HS-5 (cell line): ENCODE data around the gene RECQL5.
A peak's percentile ranks its signal among the peaks of the same experiment; 100 is the strongest.
"Not testable (repeated sequence)": the region's sequence is repeated elsewhere in the genome, so short reads cannot be mapped to it uniquely, and the experiment has no call there.

Experiments
- DNase-seq: peaks from one replicate; pipeline ENCODE4 v3.0.0-alpha.2; 2012; ENCODE audit warnings: low read depth

Gene RECQL5

DNA sequence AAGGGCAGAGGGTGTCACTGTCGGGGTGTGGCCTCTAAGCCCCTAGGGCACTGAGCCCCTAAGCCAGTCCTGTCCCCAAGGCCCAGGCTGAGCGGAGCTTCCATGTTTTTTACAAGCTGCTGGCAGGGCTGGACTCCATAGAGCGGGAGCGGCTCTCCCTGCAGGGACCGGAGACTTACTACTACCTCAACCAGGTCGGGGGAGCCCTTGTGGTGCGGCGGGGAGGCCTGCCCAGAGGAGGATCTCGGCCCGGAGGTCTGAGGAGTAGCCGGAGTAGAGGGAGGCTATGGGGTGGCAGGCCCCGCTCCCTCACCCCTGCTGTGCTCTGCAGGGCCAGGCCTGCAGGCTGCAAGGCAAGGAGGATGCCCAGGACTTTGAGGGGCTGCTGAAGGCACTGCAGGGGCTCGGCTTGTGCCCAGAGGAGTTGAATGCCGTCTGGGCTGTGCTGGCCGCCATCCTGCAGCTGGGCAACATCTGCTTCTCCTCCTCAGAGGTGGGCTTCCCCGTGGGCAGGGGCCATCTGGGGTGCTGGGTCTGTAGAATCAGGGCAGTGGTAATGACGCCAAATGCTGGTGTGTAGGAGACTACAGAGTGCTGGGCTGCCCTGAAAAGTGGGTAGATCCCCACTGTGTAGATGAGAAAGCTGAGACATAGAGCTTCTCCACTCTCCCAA is 74.5 kb downstream of the RECQL5 start:
- no peak for DNase-seq

DNA sequence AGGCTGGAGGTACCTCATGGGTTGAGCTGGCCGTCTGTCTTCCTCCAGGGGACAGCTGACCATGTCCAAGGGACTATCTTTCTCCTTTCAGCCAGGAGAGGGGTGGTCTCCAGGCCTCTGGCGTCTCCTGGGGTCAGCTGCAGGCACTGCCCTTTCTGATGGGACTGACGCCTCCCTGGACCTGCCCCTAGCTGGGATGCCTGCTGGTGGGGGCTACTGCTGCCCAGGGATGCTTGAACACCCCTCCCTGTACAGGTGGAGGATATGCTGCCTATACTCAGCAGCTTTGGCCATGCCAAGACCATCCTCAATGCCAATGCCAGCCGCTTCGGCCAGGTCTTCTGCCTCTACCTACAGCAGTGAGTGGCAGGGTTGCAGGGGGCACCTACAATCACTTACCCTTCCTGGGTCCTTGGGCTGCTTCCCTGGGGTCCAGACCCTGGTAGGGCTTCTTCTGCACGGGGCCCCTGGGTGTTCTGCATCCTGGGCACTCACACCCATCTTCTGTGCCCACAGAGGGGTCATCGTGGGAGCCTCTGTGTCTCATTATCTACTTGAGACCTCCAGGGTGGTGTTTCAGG is 75.1 kb downstream of the RECQL5 start:
- no peak for DNase-seq

DNA sequence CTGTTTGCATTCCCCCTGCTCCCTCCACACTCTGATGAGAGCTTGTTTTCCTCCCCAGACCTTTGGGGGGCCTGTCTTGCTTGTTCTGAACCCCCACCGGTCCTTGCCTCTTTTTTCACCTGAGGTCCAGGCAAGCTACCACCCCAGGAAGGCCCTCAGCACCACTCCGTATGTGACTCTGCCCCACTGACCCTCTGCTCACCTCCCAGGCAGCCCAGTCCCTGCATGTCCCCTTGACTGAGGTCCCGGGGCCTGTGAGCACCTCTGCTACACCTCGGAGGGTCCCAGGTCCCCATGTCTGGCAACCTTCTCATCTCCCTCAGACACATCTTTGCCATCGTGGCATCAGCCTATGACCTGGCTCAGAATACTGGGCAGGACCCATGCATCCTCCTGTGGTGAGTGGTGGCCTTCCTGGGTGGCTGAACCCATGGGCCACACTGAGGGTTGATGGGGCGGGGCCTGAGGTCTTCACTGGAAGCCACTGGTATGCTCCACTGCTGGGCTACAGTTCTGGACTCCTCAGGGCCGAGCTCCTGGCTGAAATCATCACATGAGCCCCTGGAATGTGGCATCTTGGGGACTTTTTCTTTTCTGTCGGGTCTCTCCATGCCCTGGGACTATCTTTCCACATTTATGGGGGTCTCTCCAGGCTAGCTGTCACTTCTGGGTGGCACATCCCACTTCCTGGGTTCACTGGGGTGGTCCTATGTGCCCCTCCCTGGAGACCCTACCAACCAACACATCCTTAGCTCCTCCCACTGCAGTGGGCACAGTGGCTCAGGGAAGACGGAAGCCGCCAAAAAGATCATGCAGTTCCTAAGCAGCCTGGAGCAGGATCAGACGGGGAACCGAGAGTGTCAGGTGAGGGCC is 75.9 kb downstream of the RECQL5 start:
- no peak for DNase-seq

DNA sequence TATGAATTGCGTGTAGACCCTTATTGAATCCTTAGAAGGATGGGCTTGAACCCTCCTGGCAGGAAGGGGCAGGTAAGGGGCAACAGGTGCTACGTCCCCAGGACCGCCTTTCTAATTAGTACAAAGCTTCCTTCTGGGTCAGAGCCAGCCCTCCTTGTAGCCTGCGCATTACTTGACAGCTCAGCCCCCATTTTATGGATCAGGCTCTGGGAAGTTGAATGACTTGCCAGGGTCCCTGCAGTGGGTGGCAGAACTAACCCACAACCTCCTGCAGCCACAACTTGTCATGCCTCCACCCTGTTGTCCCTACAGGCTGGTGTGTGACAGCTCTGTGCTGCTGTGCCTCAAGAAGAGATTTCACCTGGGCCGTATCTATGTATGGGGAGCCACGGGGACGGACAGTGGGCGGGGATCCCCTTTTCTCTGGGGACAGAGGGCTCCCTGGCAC is 76.6 kb downstream of the RECQL5 start:
- no peak for DNase-seq

DNA sequence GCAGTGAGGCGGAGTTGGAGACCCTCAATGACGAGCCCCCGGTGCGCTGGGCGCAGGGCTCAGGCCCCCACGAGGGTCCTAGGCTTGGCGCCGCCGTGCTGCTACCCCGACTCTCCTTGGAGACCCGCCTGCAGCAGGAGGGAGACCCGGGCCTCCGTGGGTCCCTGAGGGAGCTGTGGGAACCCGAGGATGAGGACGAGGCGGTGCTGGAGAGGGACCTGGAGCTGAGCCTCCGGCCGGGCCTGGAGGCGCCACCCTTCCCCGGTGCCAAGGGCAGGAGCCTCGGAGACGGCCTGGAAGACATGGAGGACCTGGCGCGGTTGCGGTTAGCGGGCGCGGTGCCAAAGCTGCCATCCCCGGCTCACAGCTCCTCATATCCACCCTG is 77.0 kb downstream of the RECQL5 start:
- DNase-seq = no peak

DNA sequence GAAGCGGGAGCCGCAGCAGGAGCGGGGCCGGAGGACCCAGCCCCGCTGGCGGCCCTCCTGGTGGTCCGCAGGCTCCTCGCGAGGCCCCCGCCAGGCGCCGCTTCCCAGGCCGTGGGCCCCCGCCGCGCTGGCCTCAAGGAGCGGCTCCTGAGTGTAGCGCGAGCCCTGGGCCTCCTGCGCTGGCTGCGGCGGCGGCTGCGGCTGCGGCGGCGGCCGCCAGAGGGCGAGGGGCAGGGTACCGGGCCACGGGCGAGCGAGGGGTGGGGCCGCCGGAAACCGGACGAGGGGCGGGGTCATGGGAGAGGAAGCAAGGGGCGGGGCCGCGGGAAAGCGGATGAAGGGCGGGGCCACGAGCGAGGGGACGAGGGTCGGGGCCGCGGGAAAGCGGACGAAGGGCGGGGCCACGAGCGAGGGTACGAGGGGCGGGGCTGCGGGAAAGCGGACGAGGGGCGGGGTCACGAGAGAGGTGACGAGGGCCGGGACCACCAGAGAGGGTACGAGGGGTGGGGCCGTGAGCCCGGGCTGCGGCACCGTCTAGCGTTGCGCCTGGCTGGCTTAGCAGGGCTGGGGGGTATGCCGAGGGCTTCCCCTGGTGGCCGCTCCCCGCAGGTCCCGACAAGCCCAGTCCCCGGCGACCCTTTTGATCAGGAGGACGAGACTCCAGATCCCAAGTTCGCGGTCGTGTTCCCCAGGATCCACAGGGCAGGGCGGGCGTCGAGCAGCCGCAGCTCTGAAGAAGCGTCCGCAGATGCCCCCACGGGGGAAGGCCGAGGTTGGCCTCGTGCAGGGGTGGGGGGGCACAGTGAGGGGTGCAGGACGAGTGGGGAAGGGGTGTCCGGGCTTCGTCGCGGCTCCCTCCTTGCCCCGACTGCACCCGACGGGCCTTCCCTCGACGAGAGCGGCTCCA is 77.7 kb downstream of the RECQL5 start:
- peak; percentile 28 for DNase-seq

DNA sequence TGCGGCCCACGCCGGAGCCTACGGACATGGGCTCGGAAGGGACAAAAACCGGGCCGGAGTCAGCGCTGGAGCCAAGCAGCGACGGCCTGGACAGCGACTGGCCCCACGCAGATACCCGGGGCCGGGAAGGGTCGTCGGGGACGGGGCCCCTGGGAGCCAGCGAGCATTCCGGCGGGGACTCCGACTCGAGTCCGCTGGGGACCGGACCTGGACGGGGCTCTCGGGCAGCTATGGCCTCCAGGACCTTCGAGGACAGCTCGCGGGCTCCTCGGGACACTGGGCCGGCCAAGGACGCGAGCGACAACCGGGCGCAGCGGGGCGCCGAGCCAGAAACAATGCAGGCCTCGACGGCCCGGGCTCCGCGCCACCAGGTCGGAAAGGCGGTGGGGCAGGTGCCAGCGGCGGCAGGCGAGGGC is 78.3 kb downstream of the RECQL5 start:
- no peak for DNase-seq

DNA sequence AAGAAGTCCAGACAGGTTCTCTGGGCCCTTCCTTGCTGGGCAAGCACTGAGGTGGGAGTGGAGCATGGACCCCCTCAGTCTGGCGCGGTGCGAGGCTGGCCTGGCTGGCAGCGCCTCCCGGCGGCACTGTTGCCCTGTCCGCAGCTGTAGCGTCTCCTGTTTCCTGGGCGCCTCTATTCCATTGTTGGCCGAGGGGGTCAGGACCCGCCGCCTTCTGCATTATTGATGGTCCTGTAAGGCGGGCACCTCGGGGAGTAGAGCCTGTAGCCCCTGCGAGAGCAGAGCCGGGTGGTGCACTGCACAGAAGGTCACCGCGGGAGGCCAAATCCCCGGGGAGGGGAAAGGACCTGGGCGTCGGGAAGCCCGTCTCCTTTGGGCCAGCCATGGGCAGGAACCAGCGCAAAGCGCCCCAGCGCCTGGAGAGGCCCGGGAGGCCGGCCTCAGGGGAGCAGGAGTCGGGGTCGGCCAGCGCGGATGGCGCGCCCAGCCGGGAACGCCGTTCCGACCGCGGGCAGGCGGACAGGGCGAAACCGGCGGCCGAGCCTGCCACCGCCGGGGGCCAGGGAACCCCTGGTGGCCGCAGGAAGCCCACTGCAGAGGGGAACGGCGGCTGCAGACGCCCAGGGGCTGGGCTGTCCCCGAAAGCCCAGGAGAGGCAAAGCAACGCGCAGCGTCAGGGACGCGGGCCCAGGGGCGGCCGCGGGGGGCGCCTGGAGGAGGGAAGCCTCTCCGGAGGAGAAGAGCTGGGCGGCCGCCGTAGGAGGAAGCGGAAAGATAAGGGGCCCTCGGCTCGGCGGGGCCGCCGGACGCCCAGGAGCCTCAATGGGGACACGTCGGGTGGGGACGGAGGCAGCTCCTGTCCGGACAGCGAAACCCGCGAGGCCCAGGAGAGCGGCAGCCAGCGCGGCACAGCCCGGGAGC is 79.0 kb downstream of the RECQL5 start, which contains the start of gene MYO15B:
TSS of gene MYO15B (plus strand) at position 126 of the 921 bp plus-strand sequence. CDS start at position 384, 258 bp downstream.
- no peak for DNase-seq

DNA sequence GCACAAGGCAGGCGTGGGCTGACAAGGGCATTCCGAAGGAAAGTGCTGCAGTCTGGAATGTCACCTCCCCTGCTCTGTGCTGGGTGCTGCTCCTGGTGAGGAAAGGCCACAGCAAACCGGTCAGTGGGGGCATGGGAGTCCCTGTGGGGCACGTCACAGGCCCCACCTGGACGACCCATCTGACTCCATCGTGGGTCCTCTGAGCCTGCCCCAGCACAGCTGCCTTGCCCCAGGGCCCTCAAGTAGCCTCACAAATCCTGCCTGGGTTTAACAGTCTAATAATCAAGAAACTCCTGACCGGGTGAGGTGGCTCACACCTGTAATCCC is 82.1 kb downstream of the RECQL5 start:
- DNase-seq = no peak

DNA sequence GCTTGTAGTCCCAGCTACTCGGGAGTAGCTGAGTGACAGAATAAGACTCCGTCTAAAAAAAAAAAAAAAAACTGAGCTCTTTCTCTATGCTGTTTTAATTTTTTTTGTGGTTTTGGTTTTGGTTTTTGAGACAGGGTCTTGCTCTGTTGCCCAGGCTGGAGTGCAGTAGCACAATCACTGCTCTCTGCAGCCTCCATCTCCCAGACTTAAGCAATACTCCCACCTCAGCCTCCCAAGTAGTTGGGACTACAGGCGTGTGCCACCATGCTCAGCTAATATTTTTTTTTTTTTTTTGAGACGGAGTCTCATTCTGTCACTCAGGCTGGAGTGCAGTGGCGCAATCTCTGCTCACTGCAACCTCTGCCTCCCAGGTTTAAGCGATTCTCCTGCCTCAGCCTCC is 83.8 kb downstream of the RECQL5 start:
- not testable (repeated sequence) for DNase-seq

DNA sequence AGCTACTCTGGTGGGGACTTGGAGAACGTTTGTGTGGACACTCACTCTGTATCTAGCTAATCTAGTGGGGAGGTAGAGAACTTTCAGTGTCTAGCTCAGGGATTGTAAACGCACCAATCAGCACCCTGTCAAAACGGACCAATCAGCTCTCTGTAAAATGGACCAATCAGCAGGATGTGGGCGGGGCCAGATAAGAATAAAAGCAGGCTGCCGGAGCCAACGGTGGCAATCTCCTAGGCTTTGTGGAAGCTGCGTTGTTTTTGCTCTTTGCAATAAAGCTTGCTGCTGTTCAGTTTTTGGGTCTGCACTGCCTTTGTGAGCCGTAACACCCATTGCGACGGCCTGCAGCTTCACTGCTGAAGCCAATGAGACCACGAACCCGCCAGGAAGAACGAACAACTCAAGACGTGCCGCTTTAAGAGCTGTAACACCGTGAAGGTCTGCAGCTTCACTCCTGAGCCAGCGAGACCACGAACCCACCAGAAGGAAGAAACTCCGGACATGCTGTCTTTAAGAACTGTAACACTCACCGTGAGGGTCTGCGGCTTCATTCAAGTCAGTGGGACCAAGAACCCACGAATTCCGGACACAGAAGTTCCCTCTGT is 85.7 kb downstream of the RECQL5 start:
- not testable (repeated sequence) for DNase-seq
